Type B pancreatic cell (in vitro differentiated cells): Measurements from ENCODE around the gene PRPF40A. TPM values are rescaled to one million over a fixed set of nuclear protein-coding genes. Genes with fewer than 3 reads are reported as not detected.

Source experiments
- DNase-seq: peaks from one replicate; pipeline ENCODE4 v3.0.0; 2021; ENCODE audit warnings: mixed read lengths; ENCODE audit not compliant: unreplicated experiment; ENCODE audit errors: extremely low spot score
- H3K27ac Mint-ChIP-seq: 2 replicates; pipeline ENCODE4 v1.8.0; 2021; ENCODE audit warnings: mild to moderate bottlenecking, mixed read lengths
- H3K27me3 Mint-ChIP-seq: 2 replicates; pipeline ENCODE4 v1.8.0; 2021; ENCODE audit warnings: mixed read lengths
- H3K36me3 Mint-ChIP-seq: 2 replicates; pipeline ENCODE4 v1.8.0; 2021; ENCODE audit warnings: mixed read lengths
- H3K4me1 Mint-ChIP-seq: one replicate; pipeline ENCODE4 v1.8.0; 2021; ENCODE audit warnings: mixed read lengths; ENCODE audit not compliant: unreplicated experiment
- H3K4me3 Mint-ChIP-seq: 2 replicates; pipeline ENCODE4 v1.8.0; 2021; ENCODE audit warnings: mild to moderate bottlenecking, mixed read lengths
- H3K9me3 Mint-ChIP-seq: 2 replicates; pipeline ENCODE4 v1.8.0; 2021; ENCODE audit warnings: mixed read lengths
- total RNA-seq: library from RNA; stranded (reverse); gene quantifications from 2 replicates; pipeline ENCODE4 v1.2.1, GENCODE V29; 2021; ENCODE audit warnings: low replicate concordance
- TF ChIP-seq, protein P1 (sequence below): fragments of 200-600 bp; sonication (generic); conservative IDR thresholded peaks from 2 replicates; pipeline ENCODE4 v1.5.0; 2021; ENCODE audit warnings: antibody characterized with exemption, mild to moderate bottlenecking

Gene PRPF40A
- total RNA-seq, 1 donor from 2014 or later, result 119 TPM

DNA sequence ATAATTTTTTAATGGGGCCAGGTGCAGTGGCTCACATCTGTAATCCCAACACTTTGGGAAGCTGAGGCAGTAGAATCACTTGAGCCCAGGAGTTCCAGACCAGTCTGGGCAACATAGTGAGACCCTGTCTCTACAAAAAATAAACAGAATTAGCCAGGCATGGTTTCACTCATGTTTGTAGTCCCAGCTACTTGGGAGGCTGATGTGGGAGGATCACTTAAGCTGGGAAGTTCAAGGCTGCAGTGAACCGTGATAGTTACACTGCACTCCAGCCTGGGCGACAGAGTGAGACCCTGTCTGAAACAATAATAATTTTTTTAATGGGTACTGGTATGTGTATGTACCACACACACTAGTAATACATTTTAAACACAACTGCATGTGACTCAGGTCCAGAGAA, 3.5 kb upstream of the PRPF40A start:
- TF ChIP-seq, protein P1, sequence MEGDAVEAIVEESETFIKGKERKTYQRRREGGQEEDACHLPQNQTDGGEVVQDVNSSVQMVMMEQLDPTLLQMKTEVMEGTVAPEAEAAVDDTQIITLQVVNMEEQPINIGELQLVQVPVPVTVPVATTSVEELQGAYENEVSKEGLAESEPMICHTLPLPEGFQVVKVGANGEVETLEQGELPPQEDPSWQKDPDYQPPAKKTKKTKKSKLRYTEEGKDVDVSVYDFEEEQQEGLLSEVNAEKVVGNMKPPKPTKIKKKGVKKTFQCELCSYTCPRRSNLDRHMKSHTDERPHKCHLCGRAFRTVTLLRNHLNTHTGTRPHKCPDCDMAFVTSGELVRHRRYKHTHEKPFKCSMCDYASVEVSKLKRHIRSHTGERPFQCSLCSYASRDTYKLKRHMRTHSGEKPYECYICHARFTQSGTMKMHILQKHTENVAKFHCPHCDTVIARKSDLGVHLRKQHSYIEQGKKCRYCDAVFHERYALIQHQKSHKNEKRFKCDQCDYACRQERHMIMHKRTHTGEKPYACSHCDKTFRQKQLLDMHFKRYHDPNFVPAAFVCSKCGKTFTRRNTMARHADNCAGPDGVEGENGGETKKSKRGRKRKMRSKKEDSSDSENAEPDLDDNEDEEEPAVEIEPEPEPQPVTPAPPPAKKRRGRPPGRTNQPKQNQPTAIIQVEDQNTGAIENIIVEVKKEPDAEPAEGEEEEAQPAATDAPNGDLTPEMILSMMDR, result no peak
- DNase-seq, result no peak
- Mint-ChIP-seq H3K27ac (no peak overlapping the region), H3K36me3 (peaks cover 31% of the 10 kb centered on the region), H3K27me3 (no peaks in the 10 kb centered on the region), H3K9me3 (no peaks in the 10 kb centered on the region), H3K4me3 (peak overlapping the region; percentile 98), H3K4me1 (peaks cover 17% of the 10 kb centered on the region)

DNA sequence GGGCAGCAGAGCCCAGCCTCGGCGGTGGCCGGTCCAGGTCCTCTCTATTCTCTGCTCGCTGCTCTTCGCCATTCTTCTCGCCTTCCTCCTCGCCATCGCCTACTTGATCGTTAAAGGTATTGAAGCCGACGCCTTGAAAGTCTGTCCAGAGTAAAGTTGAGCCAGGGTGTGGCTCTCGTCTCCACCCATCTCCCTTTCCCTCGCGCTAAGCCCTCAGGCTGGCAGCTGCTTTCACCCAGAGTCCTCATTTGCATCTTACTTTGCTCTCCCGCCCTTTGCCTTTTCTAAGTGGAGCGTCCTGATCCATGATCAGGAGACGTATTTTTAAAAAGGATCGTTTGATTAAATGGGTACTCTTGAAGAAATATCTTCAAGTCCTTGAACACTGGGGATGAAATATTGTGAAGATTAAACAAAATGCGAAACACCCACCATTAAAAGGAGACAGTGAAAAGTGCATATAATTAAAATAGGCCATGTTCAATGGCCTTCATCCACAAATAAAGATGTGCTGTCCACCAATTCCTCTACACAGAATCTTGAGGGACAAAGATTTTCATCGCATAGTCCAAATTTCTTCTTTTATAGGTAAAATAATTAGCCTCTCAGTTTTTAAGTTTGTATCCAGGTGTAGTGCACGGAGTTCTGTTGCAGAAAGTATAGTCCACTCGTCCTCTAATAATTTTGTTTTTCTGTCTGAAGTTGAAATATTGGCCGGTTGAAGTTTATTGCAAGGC, 1.8 kb upstream of the PRPF40A start:
- Mint-ChIP-seq H3K9me3 (no peaks in the 10 kb centered on the region), H3K36me3 (peaks cover 36% of the 10 kb centered on the region), H3K4me3 (peak overlapping the region; percentile 98), H3K27me3 (no peaks in the 10 kb centered on the region), H3K27ac (peak overlapping the region; percentile 98), H3K4me1 (peaks cover 24% of the 10 kb centered on the region)
- DNase-seq, result no peak
- TF ChIP-seq, protein P1, result no peak

DNA sequence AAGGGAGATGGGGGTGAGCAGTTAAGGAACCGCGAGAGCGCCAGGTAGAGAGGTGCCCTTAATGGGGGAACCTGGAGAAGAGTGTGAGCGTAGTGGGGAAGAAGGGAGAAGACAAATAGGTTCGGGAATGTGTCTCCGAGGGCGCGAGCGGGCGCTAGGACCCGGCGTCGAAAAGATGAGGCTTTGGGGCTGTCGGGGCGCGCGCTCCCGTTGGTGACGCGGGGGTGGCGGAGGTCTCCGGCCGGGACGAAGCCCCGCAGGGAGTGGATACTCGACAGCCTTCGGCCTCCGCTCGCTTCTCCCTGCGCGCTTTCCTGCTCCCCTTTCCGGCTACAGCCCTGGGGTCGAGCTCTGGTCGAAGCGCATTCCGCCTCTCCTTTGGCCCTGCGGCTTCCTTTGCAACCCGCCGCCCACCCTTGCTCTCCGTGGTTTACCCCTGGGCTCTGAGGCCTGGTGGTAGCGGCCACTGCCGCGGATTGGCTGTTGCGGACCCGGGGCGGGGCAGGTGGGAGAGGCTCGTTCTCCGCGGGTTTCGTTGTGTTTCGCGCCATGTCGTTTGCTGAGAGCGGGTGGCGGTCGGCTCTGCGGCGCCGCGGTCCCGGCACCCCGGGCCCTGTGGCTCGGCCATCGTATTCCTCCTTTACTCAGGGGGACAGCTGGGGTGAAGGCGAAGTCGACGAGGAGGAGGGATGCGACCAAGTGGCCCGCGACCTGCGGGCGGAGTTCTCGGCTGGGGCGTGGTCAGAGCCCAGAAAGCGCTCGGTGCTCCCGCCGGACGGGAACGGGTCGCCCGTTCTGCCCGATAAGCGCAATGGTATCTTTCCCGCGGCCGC, 1.0 kb upstream of the PRPF40A start, which contains the start of gene ARL6IP6:
ARL6IP6 (plus strand) TSS at position 545 of the 833 bp plus-strand sequence; CDS start at position 550, 5 bp downstream.
- peaks cover 33% of the 10 kb centered on the region for H3K36me3 Mint-ChIP-seq
- DNase-seq, result peak; percentile 95
- peak within 1 kb of the TSS; percentile 98 for H3K4me3 Mint-ChIP-seq
- peak within 1 kb of the TSS; percentile 98 for H3K27ac Mint-ChIP-seq
- TF ChIP-seq, protein P1, result no peak
- H3K4me1 Mint-ChIP-seq, result peaks cover 24% of the 10 kb centered on the region
- H3K27me3 Mint-ChIP-seq, result no peaks in the 10 kb centered on the region
- H3K9me3 Mint-ChIP-seq, result no peaks in the 10 kb centered on the region

DNA sequence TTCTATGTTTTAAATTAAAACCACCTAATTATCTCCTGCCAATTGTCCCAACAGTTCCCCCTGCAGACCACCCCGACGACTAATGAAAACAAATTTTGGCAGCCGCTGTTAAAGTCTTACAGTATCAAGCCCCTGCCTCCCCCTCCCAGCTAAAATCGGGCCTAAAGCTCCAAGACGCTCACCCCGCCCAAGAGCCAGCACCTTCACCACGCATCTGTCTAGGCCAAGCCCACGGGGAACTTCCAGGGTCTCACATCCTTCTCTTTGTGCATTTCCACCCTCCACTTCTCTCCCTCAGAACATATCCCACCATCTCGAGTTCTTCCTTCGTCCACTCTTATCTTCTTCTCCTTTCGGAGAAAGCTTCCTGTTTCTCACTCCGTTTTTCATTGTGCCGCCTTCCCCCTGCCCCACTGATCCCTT, 445 bp downstream of the PRPF40A start:
- TF ChIP-seq, protein P1, result no peak
- H3K4me1 Mint-ChIP-seq, result peaks cover 27% of the 10 kb centered on the region
- H3K27ac Mint-ChIP-seq, result peak overlapping the region; percentile 98
- H3K9me3 Mint-ChIP-seq, result no peaks in the 10 kb centered on the region
- no peak for DNase-seq
- peak overlapping the region; percentile 98 for H3K4me3 Mint-ChIP-seq
- H3K27me3 Mint-ChIP-seq, result no peaks in the 10 kb centered on the region
- peaks cover 34% of the 10 kb centered on the region for H3K36me3 Mint-ChIP-seq

DNA sequence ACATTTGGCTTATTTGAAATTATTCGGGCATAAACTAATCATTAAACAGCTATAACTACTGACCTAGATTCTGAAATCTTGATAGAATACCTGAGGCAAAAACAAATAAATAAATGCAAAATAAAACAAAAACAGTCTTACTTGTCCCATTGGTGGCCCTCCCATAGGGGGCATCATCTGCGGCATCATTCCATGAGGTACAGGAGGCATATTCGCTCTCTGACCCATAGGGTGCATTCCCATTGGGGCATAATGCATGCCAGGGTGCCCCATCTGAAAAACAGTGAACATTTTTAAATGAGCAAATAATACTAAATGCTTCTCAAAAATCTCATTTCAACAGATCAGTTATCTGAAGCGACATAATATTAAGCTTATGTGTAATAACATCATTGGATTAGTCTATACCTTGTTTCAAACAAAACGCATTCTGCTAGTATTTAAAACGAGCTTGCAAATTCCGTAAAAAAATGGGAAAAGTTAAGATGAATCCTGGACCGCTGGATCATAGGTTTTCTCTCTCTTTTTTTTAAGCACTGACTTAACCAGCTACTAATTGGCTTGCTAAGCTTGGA, 1.3 kb downstream of the PRPF40A start:
- Mint-ChIP-seq H3K9me3 (no peaks in the 10 kb centered on the region), H3K4me3 (peak overlapping the region; percentile 98), H3K4me1 (peaks cover 27% of the 10 kb centered on the region), H3K36me3 (peaks cover 34% of the 10 kb centered on the region), H3K27ac (peak overlapping the region; percentile 98), H3K27me3 (no peaks in the 10 kb centered on the region)
- TF ChIP-seq, protein P1, result peak; percentile 86
- no peak for DNase-seq
